IPS-15b (cell line): ENCODE measurements around the gene ANK3.

Experiments
- H3K27me3 ChIP-seq: one replicate; pipeline ENCODE4 v1.6.1; 2013; ENCODE audit warnings: low read length; ENCODE audit not compliant: control insufficient read depth, insufficient read depth
- H3K36me3 ChIP-seq: one replicate; pipeline ENCODE4 v1.6.1; 2013; ENCODE audit warnings: low read length; ENCODE audit not compliant: control insufficient read depth, insufficient read depth
- H3K4me1 ChIP-seq: one replicate; pipeline ENCODE4 v1.6.1; 2013; ENCODE audit warnings: mild to moderate bottlenecking, low read length; ENCODE audit not compliant: control insufficient read depth, insufficient read depth
- H3K4me3 ChIP-seq: one replicate; pipeline ENCODE4 v1.5.1; 2013; ENCODE audit warnings: low read depth, low read length
- H3K9ac ChIP-seq: one replicate; pipeline ENCODE4 v1.6.1; 2013; ENCODE audit warnings: low read depth, mild to moderate bottlenecking, low read length
- H3K9me3 ChIP-seq: one replicate; pipeline ENCODE4 v1.6.1; 2013; ENCODE audit warnings: mild to moderate bottlenecking, low read length; ENCODE audit not compliant: control insufficient read depth, insufficient read depth

The ANK3 gene

GRCh38 chr10:60388116-60388625 lies 1.5 kb downstream of the ANK3 start:
- Histone ChIP-seq H3K4me1 (peaks cover 16% of the 10 kb centered on the region), H3K36me3 (no peaks in the 10 kb centered on the region), H3K9ac (no peak overlapping the region), H3K27me3 (no peaks in the 10 kb centered on the region), H3K9me3 (no peaks in the 10 kb centered on the region), H3K4me3 (no peak overlapping the region)

GRCh38 chr10:60387531-60387930 lies 2.1 kb downstream of the ANK3 start:
- no peak overlapping the region for H3K9ac ChIP-seq
- no peak overlapping the region for H3K4me3 ChIP-seq
- H3K27me3 ChIP-seq: no peaks in the 10 kb centered on the region
- no peaks in the 10 kb centered on the region for H3K36me3 ChIP-seq
- peaks cover 16% of the 10 kb centered on the region for H3K4me1 ChIP-seq
- H3K9me3 ChIP-seq: no peaks in the 10 kb centered on the region

- Histone ChIP-seq H3K9ac (no peak overlapping the region), H3K4me1 (peaks cover 16% of the 10 kb centered on the region), H3K9me3 (no peaks in the 10 kb centered on the region), H3K27me3 (no peaks in the 10 kb centered on the region), H3K4me3 (no peak overlapping the region), H3K36me3 (no peaks in the 10 kb centered on the region)
These were observed 4.3 kb downstream of the ANK3 start for GRCh38 chr10:60385399-60385738.

- Histone ChIP-seq H3K27me3 (no peaks in the 10 kb centered on the region), H3K9ac (no peak overlapping the region), H3K4me1 (peaks cover 16% of the 10 kb centered on the region), H3K9me3 (no peaks in the 10 kb centered on the region), H3K4me3 (no peak overlapping the region), H3K36me3 (no peaks in the 10 kb centered on the region)
These were observed 4.8 kb downstream of the ANK3 start for GRCh38 chr10:60384708-60385398.

- Histone ChIP-seq H3K4me3 (no peak overlapping the region), H3K4me1 (peaks cover 9% of the 10 kb centered on the region)
These were observed 5.7 kb downstream of the ANK3 start for GRCh38 chr10:60384011-60384410.

GRCh38 chr10:60382946-60383681 lies 6.6 kb downstream of the ANK3 start:
- no peaks in the 10 kb centered on the region for H3K9me3 ChIP-seq
- H3K4me3 ChIP-seq: no peak overlapping the region

More at GRCh38 chr10:60384011-60384410, 5.7 kb downstream of the ANK3 start:
- H3K27me3 ChIP-seq: no peaks in the 10 kb centered on the region
- H3K9ac ChIP-seq: no peak overlapping the region
- H3K36me3 ChIP-seq: no peaks in the 10 kb centered on the region
- no peaks in the 10 kb centered on the region for H3K9me3 ChIP-seq

GRCh38 chr10:60380781-60381180 lies 8.9 kb downstream of the ANK3 start:
- H3K36me3 ChIP-seq: no peaks in the 10 kb centered on the region
- no peaks in the 10 kb centered on the region for H3K9me3 ChIP-seq
- no peaks in the 10 kb centered on the region for H3K4me1 ChIP-seq

More at GRCh38 chr10:60382946-60383681, 6.6 kb downstream of the ANK3 start:
- no peak overlapping the region for H3K9ac ChIP-seq
- H3K4me1 ChIP-seq: no peaks in the 10 kb centered on the region
- no peaks in the 10 kb centered on the region for H3K36me3 ChIP-seq
- no peaks in the 10 kb centered on the region for H3K27me3 ChIP-seq

GRCh38 chr10:60377955-60378354 lies 11.7 kb downstream of the ANK3 start:
- H3K27me3 ChIP-seq: no peaks in the 10 kb centered on the region
- no peaks in the 10 kb centered on the region for H3K9me3 ChIP-seq
- H3K36me3 ChIP-seq: no peaks in the 10 kb centered on the region
- no peak overlapping the region for H3K4me3 ChIP-seq
- H3K4me1 ChIP-seq: peaks cover 7% of the 10 kb centered on the region
- no peak overlapping the region for H3K9ac ChIP-seq

More at GRCh38 chr10:60380781-60381180, 8.9 kb downstream of the ANK3 start:
- no peak overlapping the region for H3K4me3 ChIP-seq
- H3K27me3 ChIP-seq: no peaks in the 10 kb centered on the region
- no peak overlapping the region for H3K9ac ChIP-seq

- Histone ChIP-seq H3K36me3 (no peaks in the 10 kb centered on the region), H3K9ac (no peak overlapping the region), H3K4me3 (no peak overlapping the region), H3K27me3 (no peaks in the 10 kb centered on the region), H3K9me3 (no peaks in the 10 kb centered on the region), H3K4me1 (peaks cover 7% of the 10 kb centered on the region)
These were observed 12.7 kb downstream of the ANK3 start for GRCh38 chr10:60377042-60377352.

GRCh38 chr10:60376221-60377041 lies 13.2 kb downstream of the ANK3 start:
- no peaks in the 10 kb centered on the region for H3K9me3 ChIP-seq
- H3K9ac ChIP-seq: no peak overlapping the region
- peaks cover 7% of the 10 kb centered on the region for H3K4me1 ChIP-seq
- H3K36me3 ChIP-seq: no peaks in the 10 kb centered on the region
- H3K4me3 ChIP-seq: no peak overlapping the region
- H3K27me3 ChIP-seq: no peaks in the 10 kb centered on the region

- H3K4me3 ChIP-seq: no peak overlapping the region
- H3K4me1 ChIP-seq: peaks cover 7% of the 10 kb centered on the region
- H3K9ac ChIP-seq: no peak overlapping the region
These were observed 14.2 kb downstream of the ANK3 start for GRCh38 chr10:60375293-60376004.

More at GRCh38 chr10:60375293-60376004, 14.2 kb downstream of the ANK3 start:
- Histone ChIP-seq H3K9me3 (no peaks in the 10 kb centered on the region), H3K36me3 (no peaks in the 10 kb centered on the region), H3K27me3 (no peaks in the 10 kb centered on the region)
